ENCODE results near the gene PTPRM. TPM values are rescaled to one million over a fixed set of nuclear protein-coding genes. Genes with fewer than 3 reads are reported as not detected.

The PTPRM gene
- total RNA-seq, 1 experiment from 2014 or later, result 14.5 TPM

DNA sequence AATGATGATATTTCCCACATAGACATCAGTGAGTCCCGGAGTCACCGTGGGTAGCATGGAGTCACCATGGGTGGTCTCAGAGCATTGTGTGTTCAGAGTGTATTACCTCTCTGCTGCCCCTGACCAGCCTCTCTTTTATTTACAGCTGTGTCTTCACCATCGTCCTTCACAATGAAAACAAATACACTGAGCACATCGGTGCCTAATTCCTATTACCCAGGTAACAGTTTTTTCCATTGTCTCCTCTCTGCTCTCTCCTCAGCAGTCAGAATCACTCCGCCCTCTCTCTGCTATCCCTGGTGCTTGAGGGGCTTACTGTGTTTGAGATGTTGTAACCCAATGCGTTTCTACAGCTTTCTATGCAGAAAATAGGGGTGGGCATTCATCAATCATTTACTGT lies 680.6 kb downstream of the PTPRM start:
- ChIA-PET POLR2A (no interaction called here), RAD21 (ENCODE audit: low non-redundant PET in 1 of 2, low total read pairs in 2 of 2, uncharacterized antibody in 2 of 2, unreplicated experiment in 2 of 2) (no interaction called here), CTCF (no interaction called here)
- Histone ChIP-seq H3K4me1 (ENCODE audit: control insufficient read depth in 1 of 2, insufficient read depth in 2 of 2, low read length in 2 of 2) (no peaks in the 10 kb centered on the region), H3K9ac (ENCODE audit: low read length) (no peak overlapping the region), H3K4me3 (replicated peaks in 1 of 2; ENCODE audit: low read depth in 1 of 2, low read length in 2 of 2) (no peak overlapping the region), H3K27me3 (ENCODE audit: insufficient read depth, low read length) (peaks cover 7% of the 10 kb centered on the region; the same call in 1 of the 2 replicates), H3K9me3 (ENCODE audit: control insufficient read depth in 1 of 2, insufficient read depth in 1 of 2, low read depth in 1 of 2, low read length in 2 of 2) (no peaks in the 10 kb centered on the region), H3K27ac (ENCODE audit: low read depth, low read length) (no peak overlapping the region), H2AFZ (ENCODE audit: low read depth, low read length, poor library complexity, severe bottlenecking) (no peak overlapping the region), H4K20me1 (ENCODE audit: insufficient read depth) (no peaks in the 10 kb centered on the region), H3K4me2 (ENCODE audit: low read length) (no peak overlapping the region), H3K36me3 (ENCODE audit: control insufficient read depth in 1 of 2, insufficient read depth in 2 of 2, low read length in 2 of 2) (no peaks in the 10 kb centered on the region), H3K9me2 (ENCODE audit: insufficient read depth) (no peaks in the 10 kb centered on the region), H3K79me2 (ENCODE audit: insufficient read depth, low read length) (no peaks in the 10 kb centered on the region)
- no peak for DNase-seq (ENCODE audit: low read depth, low spot score)
- BruUV-seq (replicated peaks), result no TSS peak
- intact Hi-C loops (cut with micrococcal nuclease), result no loop called here
- no peak for TF ChIP-seq CEBPB (IDR thresholded peaks at IDR 0.05; ENCODE audit: low read depth)
- no peak for TF ChIP-seq YY1 (IDR thresholded peaks at IDR 0.05; ENCODE audit: extremely low read depth, insufficient replicate concordance, low read depth, low read length)
- no peak for TF ChIP-seq SRF (IDR thresholded peaks at IDR 0.05; ENCODE audit: low read depth)
- TF ChIP-seq SP1 (IDR thresholded peaks at IDR 0.05; ENCODE audit: low read depth), result no peak
- ATAC-seq, result no peak

DNA sequence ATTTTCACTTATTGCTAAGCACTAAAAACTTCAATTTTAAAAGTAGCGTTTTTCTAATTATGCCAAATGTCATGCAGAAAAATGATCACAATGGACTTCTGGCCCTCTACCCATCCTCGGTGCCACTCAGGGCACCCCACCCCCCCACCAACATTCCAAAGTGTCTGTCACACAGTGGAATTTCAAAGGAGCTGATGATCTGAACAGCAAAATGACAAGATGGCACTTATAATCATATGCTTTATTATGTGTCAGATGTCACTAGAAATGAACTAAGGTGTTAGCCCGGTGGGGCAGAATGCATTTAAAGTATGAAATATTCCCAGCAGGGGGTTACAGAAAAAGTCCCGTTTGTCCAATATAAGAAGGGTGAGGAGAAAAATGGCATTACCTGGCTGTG lies 681.5 kb downstream of the PTPRM start:
- ATAC-seq, result no peak
- Histone ChIP-seq H3K27me3 (ENCODE audit: insufficient read depth, low read length) (peaks cover 2% of the 10 kb centered on the region; the same call in 1 of the 2 replicates), H4K20me1 (ENCODE audit: insufficient read depth) (no peaks in the 10 kb centered on the region), H3K9me3 (ENCODE audit: control insufficient read depth in 1 of 2, insufficient read depth in 1 of 2, low read depth in 1 of 2, low read length in 2 of 2) (no peaks in the 10 kb centered on the region), H2AFZ (ENCODE audit: low read depth, low read length, poor library complexity, severe bottlenecking) (no peak overlapping the region), H3K36me3 (ENCODE audit: control insufficient read depth in 1 of 2, insufficient read depth in 2 of 2, low read length in 2 of 2) (no peaks in the 10 kb centered on the region), H3K9me2 (ENCODE audit: insufficient read depth) (no peaks in the 10 kb centered on the region), H3K27ac (ENCODE audit: low read depth, low read length) (no peak overlapping the region), H3K79me2 (ENCODE audit: insufficient read depth, low read length) (no peaks in the 10 kb centered on the region), H3K4me3 (replicated peaks in 1 of 2; ENCODE audit: low read depth in 1 of 2, low read length in 2 of 2) (no peak overlapping the region), H3K4me1 (ENCODE audit: control insufficient read depth in 1 of 2, insufficient read depth in 2 of 2, low read length in 2 of 2) (no peaks in the 10 kb centered on the region), H3K9ac (ENCODE audit: low read length) (no peak overlapping the region), H3K4me2 (ENCODE audit: low read length) (no peak overlapping the region)
- no peak for DNase-seq (ENCODE audit: low read depth, low spot score)
- CTCF ChIA-PET, result no interaction called here
- TF ChIP-seq SIN3A (IDR thresholded peaks at IDR 0.05; ENCODE audit: low read depth), result no peak
- TF ChIP-seq, protein P1, sequence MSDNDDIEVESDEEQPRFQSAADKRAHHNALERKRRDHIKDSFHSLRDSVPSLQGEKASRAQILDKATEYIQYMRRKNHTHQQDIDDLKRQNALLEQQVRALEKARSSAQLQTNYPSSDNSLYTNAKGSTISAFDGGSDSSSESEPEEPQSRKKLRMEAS (IDR thresholded peaks at IDR 0.05), result no peak
- TF ChIP-seq ZFX (IDR thresholded peaks at IDR 0.05), result no peak
- TF ChIP-seq POLR2A (IDR thresholded peaks at IDR 0.05; ENCODE audit: borderline replicate concordance, extremely low read depth, insufficient read depth, insufficient read length), result no peak
- TF ChIP-seq YY1 (IDR thresholded peaks at IDR 0.05; ENCODE audit: extremely low read depth, insufficient replicate concordance, low read depth, low read length), result no peak
- no peak for TF ChIP-seq CBX3 (IDR thresholded peaks at IDR 0.05; ENCODE audit: low read depth)
- TF ChIP-seq, protein P2, sequence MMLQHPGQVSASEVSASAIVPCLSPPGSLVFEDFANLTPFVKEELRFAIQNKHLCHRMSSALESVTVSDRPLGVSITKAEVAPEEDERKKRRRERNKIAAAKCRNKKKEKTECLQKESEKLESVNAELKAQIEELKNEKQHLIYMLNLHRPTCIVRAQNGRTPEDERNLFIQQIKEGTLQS (IDR thresholded peaks at IDR 0.05), result no peak
- TF ChIP-seq, protein P3, sequence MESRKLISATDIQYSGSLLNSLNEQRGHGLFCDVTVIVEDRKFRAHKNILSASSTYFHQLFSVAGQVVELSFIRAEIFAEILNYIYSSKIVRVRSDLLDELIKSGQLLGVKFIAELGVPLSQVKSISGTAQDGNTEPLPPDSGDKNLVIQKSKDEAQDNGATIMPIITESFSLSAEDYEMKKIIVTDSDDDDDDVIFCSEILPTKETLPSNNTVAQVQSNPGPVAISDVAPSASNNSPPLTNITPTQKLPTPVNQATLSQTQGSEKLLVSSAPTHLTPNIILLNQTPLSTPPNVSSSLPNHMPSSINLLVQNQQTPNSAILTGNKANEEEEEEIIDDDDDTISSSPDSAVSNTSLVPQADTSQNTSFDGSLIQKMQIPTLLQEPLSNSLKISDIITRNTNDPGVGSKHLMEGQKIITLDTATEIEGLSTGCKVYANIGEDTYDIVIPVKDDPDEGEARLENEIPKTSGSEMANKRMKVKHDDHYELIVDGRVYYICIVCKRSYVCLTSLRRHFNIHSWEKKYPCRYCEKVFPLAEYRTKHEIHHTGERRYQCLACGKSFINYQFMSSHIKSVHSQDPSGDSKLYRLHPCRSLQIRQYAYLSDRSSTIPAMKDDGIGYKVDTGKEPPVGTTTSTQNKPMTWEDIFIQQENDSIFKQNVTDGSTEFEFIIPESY (IDR thresholded peaks at IDR 0.05; ENCODE audit: extremely low read depth, insufficient replicate concordance, low read length), result no peak
- no peak for TF ChIP-seq EGR1 (IDR thresholded peaks at IDR 0.05; ENCODE audit: low read depth)
- TF ChIP-seq ZNF274 (IDR thresholded peaks at IDR 0.05; ENCODE audit: low read depth, low read length), result no peak
- no TSS peak for BruUV-seq (replicated peaks)
- intact Hi-C loops (cut with micrococcal nuclease), result no loop called here
- POLR2A ChIA-PET, result no interaction called here
- RAD21 ChIA-PET (ENCODE audit: low non-redundant PET in 1 of 2, low total read pairs in 2 of 2, uncharacterized antibody in 2 of 2, unreplicated experiment in 2 of 2), result no interaction called here

All from HCT116 (cell line).